ENCODE measurements around the gene CETP.

DNA sequence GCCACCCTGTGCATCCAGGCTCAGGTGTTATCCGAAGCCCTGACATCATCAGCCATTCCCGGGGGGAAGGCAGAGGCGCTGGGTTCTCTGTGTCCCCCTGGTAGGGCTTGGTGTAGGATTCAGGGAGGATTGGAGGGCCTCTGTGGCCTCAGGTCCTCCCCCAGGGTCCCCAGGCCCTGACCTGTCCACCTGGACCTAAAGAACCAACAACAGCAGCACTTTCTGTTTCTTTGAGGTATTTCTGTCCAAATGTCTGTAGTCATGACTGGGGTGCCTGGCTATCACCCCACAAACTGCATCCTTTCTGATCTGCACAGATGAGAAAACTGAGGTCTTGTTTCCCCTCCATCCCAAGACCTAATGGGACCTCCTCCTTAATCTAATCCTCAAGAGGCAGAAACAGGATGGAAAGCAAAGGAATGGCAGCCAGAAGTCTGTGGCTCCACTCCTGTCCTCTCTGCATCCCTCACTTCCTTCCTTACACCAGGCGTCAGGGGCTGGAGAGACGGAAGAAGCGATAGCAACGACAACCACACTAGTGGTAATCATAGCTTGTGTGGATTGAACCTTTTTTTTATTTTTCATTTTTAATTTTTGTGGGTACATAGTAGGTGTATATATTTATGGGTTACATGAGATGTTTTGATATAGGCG, 39.4 kb downstream of the CETP start:
- no peak for TF ChIP-seq FOXP2 (optimal IDR thresholded peaks at IDR 0.05; ENCODE audit: borderline replicate concordance, extremely low read depth, extremely low read length, insufficient read depth)
- no peak for TF ChIP-seq TAF1 (IDR thresholded peaks at IDR 0.05; ENCODE audit: borderline replicate concordance, insufficient read depth, low read length)
- TF ChIP-seq, protein P1, sequence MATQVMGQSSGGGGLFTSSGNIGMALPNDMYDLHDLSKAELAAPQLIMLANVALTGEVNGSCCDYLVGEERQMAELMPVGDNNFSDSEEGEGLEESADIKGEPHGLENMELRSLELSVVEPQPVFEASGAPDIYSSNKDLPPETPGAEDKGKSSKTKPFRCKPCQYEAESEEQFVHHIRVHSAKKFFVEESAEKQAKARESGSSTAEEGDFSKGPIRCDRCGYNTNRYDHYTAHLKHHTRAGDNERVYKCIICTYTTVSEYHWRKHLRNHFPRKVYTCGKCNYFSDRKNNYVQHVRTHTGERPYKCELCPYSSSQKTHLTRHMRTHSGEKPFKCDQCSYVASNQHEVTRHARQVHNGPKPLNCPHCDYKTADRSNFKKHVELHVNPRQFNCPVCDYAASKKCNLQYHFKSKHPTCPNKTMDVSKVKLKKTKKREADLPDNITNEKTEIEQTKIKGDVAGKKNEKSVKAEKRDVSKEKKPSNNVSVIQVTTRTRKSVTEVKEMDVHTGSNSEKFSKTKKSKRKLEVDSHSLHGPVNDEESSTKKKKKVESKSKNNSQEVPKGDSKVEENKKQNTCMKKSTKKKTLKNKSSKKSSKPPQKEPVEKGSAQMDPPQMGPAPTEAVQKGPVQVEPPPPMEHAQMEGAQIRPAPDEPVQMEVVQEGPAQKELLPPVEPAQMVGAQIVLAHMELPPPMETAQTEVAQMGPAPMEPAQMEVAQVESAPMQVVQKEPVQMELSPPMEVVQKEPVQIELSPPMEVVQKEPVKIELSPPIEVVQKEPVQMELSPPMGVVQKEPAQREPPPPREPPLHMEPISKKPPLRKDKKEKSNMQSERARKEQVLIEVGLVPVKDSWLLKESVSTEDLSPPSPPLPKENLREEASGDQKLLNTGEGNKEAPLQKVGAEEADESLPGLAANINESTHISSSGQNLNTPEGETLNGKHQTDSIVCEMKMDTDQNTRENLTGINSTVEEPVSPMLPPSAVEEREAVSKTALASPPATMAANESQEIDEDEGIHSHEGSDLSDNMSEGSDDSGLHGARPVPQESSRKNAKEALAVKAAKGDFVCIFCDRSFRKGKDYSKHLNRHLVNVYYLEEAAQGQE (IDR thresholded peaks at IDR 0.05; ENCODE audit: insufficient read depth in 1 of 2, low read depth in 2 of 2, low read length in 2 of 2), result no peak

Data from PFSK-1 (cell line).